BLaER1 treated with 17β-estradiol and CSF1 and Interleukin-3, amounts not matched to agents 10 nM and 100 nM (cell line): ENCODE results near the gene ZNF282.
A peak's percentile ranks its signal among the peaks of the same experiment; 100 is the strongest.

Experiments used
- H3K27ac ChIP-seq, 11 experiments: shearing (Covaris generic); formaldehyde crosslinking; 2 replicates each; pipeline ENCODE4 v1.8.1; 2022
- H3K27me3 ChIP-seq, 11 experiments: shearing (Covaris generic); formaldehyde crosslinking; 2 replicates each; pipeline ENCODE4 v1.8.1; 2022
- H3K36me3 ChIP-seq, 11 experiments: shearing (Covaris generic); formaldehyde crosslinking; 2 replicates each; pipeline ENCODE4 v1.8.1; 2022
- H3K4me1 ChIP-seq, 10 experiments: shearing (Covaris generic); formaldehyde crosslinking; 2 replicates each; pipeline ENCODE4 v1.8.1; 2022
- H3K4me2 ChIP-seq, 11 experiments: shearing (Covaris generic); formaldehyde crosslinking; 2 replicates each; pipeline ENCODE4 v1.8.1; 2022
- H3K4me3 ChIP-seq, 10 experiments: shearing (Covaris generic); formaldehyde crosslinking; 2 replicates each; pipeline ENCODE4 v1.8.1; 2022
- H3K9ac ChIP-seq, 11 experiments: shearing (Covaris generic); formaldehyde crosslinking; 2 replicates each; pipeline ENCODE4 v1.8.1; 2022
- H3K9me3 ChIP-seq, 11 experiments: shearing (Covaris generic); formaldehyde crosslinking; replicated peaks in 1 of 11; 2 replicates each; pipeline ENCODE4 v1.8.1; 2022
- H4K20me1 ChIP-seq, 11 experiments: shearing (Covaris generic); formaldehyde crosslinking; 2 replicates each; pipeline ENCODE4 v1.8.1; 2022
- Cebpa-rat ChIP-seq, 11 experiments: shearing (Covaris generic); IDR thresholded peaks; 2 replicates each; pipeline ENCODE4 v1.8.1; 2022

ZNF282 gene

DNA sequence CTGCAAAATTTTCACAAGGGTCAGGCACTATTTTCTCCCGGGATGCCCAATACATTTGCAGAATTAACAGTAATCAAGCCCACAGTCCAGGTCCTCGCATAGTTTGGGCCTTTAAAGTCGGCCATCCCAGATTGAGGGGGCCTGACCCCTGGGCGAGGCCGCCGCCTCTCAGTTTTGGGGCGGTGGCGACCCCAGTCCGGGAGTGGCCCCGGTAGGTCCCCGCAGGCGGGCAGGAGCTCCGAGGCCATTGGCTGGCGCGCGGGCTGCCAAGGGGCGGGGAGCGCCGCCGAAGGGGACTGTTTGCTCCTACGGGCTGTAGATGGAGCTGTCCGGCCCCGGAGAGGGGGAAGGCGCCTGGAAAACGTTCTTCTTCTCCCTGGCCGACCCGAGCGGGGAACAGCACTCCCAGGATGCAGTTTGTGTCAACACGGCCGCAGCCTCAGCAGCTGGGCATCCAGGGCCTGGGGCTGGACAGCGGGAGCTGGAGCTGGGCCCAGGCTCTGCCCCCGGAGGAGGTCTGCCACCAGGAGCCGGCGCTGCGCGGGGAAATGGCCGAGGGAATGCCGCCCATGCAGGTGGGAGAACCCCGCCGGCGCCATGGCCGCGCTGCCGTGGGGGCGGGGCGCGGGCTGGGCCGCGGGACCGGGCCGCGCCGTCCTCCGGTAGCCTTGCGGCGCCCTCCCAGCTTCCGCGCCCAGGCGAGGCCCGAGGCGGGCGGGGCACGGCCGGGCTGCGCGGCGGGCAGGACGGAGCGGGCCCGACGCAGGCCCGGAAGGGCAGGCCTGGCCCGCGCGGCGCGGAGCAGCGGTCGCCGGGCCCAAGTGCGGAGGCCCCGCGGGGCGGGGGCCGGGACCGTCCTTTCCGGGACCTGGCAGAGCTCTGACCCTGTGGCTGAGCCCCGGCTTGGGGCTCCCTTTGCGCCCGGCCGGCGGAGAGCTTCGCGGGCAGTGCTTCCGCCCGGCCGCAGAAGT lies at the start of gene ZNF282:
Gene ZNF282 (plus strand): TSS at position 367 of the 971 bp plus-strand sequence. CDS start 44 bp downstream, at position 411.
- peak within 1 kb of the TSS; percentile 86 to 97 (median 92) for H3K27ac ChIP-seq
- H3K27me3 ChIP-seq = no peaks in the 10 kb centered on the region
- H4K20me1 ChIP-seq = peaks cover 33 to 48% (median 43%) of the 10 kb centered on the region in 11 experiments; a peak in 21 of 22 replicates
- peaks cover 20 to 43% (median 31%) of the 10 kb centered on the region in 10 experiments for H3K4me1 ChIP-seq
- no peaks in the 10 kb centered on the region for H3K9me3 ChIP-seq
- no peak for TF ChIP-seq Cebpa-rat (IDR thresholded peaks at IDR 0.05)
- peak within 1 kb of the TSS; percentile 90 to 100 (median 97) for H3K9ac ChIP-seq
- H3K4me2 ChIP-seq = peak within 1 kb of the TSS; percentile 88 to 99 (median 96)
- H3K4me3 ChIP-seq = peak within 1 kb of the TSS; percentile 73 to 100 (median 98)
- H3K36me3 ChIP-seq = peaks cover 26 to 36% (median 29%) of the 10 kb centered on the region in 11 experiments

DNA sequence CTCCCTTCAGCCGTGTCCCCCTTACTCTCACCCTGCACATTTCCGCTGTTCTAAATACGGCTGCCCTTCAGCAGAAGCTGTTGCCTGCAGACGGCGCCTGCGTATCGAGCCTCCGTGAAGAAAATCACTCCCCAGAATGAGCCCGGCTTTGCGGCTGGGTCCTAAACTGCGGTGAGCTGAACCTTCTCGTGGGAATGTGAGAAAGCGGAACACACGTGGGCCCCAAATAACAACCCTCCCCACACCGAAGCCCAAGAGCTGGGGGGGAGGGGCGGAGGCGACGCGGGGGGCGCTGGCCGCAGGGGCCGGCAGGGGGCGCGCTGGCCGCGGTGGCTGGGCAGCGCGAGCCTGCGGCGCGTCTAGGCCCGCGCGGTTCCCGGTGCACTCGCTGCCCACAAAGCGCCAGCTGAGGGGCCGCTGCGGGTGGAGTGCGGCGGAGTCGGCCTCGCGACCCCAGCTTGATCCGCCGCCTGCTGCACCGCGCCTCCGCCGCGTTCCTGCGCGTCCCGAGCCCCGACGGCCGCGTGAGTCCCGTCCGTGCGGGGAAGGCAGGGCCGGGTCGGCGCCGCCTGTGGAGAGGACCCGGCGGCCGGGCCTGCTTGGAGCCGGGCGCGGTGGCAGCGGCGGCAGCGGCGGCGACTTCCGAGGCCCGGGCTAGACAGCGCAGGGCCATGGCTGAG lies 48.1 kb upstream of the ZNF282 start, which contains the start of gene ZNF398:
Gene ZNF398 (plus strand): TSS at position 382 of the 680 bp plus-strand sequence. CDS start 290 bp downstream, at position 672.
- H3K36me3 ChIP-seq = peaks cover 0 to 25% (median 16%) of the 10 kb centered on the region in 11 experiments; a peak in 10 of 22 replicates
- H3K9me3 ChIP-seq = no peaks in the 10 kb centered on the region
- peaks cover 29 to 43% (median 39%) of the 10 kb centered on the region in 10 experiments for H3K4me1 ChIP-seq

GRCh38 chr7:149147752-149148653 lies 47.3 kb upstream of the ZNF282 start:
- Histone ChIP-seq H3K27me3 (no peaks in the 10 kb centered on the region), H3K4me1 (peaks cover 29 to 43% (median 39%) of the 10 kb centered on the region in 10 experiments), H3K4me3 (peak overlapping the region; percentile 74 to 100 (median 96)), H3K9me3 (no peaks in the 10 kb centered on the region), H4K20me1 (peaks cover 22 to 55% (median 47%) of the 10 kb centered on the region in 11 experiments; a peak in 20 of 22 replicates), H3K9ac (peak overlapping the region; percentile 91 to 98 (median 96)), H3K27ac (peak overlapping the region; percentile 88 to 97 (median 94)), H3K4me2 (peak overlapping the region; percentile 81 to 97 (median 92)), H3K36me3 (peaks cover 0 to 31% (median 19%) of the 10 kb centered on the region in 11 experiments; a peak in 18 of 22 replicates)
- TF ChIP-seq Cebpa-rat (IDR thresholded peaks at IDR 0.05) = no peak

More for the DNA sequence above, 48.1 kb upstream of the ZNF282 start, which contains the start of gene ZNF398:
- Histone ChIP-seq H3K9ac (peak within 1 kb of the TSS; percentile 91 to 98 (median 96)), H3K27me3 (no peaks in the 10 kb centered on the region), H3K4me2 (peak within 1 kb of the TSS; percentile 81 to 97 (median 92)), H3K4me3 (peak within 1 kb of the TSS; percentile 74 to 100 (median 96)), H3K27ac (peak within 1 kb of the TSS; percentile 88 to 97 (median 94)), H4K20me1 (peaks cover 18 to 47% (median 39%) of the 10 kb centered on the region in 11 experiments; a peak in 19 of 22 replicates)
- TF ChIP-seq Cebpa-rat (IDR thresholded peaks at IDR 0.05) = no peak

DNA sequence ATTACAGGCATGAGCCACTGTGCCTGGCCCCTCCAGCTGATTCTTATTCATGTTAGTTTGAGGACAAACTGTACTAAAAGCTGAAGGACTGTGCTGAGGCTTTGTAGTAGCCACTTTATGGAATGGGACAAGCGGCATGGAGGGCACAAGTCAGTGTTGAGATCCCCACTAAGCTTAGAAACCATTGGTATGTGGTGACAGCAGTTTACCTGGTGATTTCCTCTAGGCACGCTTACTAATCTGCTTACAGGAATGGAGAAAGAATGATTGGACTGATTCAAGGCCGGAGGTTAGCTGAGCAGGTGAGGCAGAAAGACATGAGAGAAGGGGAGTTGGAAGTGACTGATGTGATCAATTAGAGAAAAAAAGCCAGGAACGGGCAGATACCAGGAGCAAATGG lies 44.4 kb upstream of the ZNF282 start:
- H3K9me3 ChIP-seq = no peaks in the 10 kb centered on the region
- no peak overlapping the region for H3K27ac ChIP-seq
- H3K36me3 ChIP-seq = peaks cover 25 to 61% (median 46%) of the 10 kb centered on the region in 11 experiments
- peaks cover 10 to 22% (median 17%) of the 10 kb centered on the region in 10 experiments for H3K4me1 ChIP-seq
- no peaks in the 10 kb centered on the region for H3K27me3 ChIP-seq
- H3K4me3 ChIP-seq = no peak overlapping the region
- no peak overlapping the region; a peak in 1 of 22 replicates for H3K9ac ChIP-seq
- no peak for TF ChIP-seq Cebpa-rat (IDR thresholded peaks at IDR 0.05)
- no peak overlapping the region for H3K4me2 ChIP-seq
- H4K20me1 ChIP-seq = peaks cover 33 to 75% (median 63%) of the 10 kb centered on the region in 11 experiments; a peak in 20 of 22 replicates

- H3K36me3 ChIP-seq = peaks cover 46 to 84% (median 69%) of the 10 kb centered on the region in 11 experiments
- no peak overlapping the region for H3K27ac ChIP-seq
- H4K20me1 ChIP-seq = peaks cover 32 to 78% (median 57%) of the 10 kb centered on the region in 11 experiments; a peak in 20 of 22 replicates
- H3K9me3 ChIP-seq = no peaks in the 10 kb centered on the region
- no peak overlapping the region for H3K4me3 ChIP-seq
- no peak overlapping the region for H3K4me2 ChIP-seq
- TF ChIP-seq Cebpa-rat (IDR thresholded peaks at IDR 0.05) = no peak
- H3K4me1 ChIP-seq = peaks cover 8 to 18% (median 15%) of the 10 kb centered on the region in 10 experiments; a peak in 18 of 20 replicates
- no peaks in the 10 kb centered on the region for H3K27me3 ChIP-seq
- no peak overlapping the region for H3K9ac ChIP-seq
Measured at GRCh38 chr7:149153346-149153745, 42.0 kb upstream of the ZNF282 start.

GRCh38 chr7:149154056-149154455 lies 41.3 kb upstream of the ZNF282 start:
- H3K9me3 ChIP-seq = no peaks in the 10 kb centered on the region
- no peak overlapping the region for H3K27ac ChIP-seq
- no peak overlapping the region for H3K9ac ChIP-seq
- H3K4me3 ChIP-seq = no peak overlapping the region
- H3K27me3 ChIP-seq = no peaks in the 10 kb centered on the region
- H3K36me3 ChIP-seq = peaks cover 52 to 92% (median 76%) of the 10 kb centered on the region in 11 experiments
- TF ChIP-seq Cebpa-rat (IDR thresholded peaks at IDR 0.05) = no peak
- H3K4me1 ChIP-seq = peaks cover 2 to 11% (median 8%) of the 10 kb centered on the region in 10 experiments; a peak in 13 of 20 replicates
- H3K4me2 ChIP-seq = no peak overlapping the region
- H4K20me1 ChIP-seq = peaks cover 25 to 78% (median 54%) of the 10 kb centered on the region in 11 experiments; a peak in 21 of 22 replicates

GRCh38 chr7:149156898-149157297 lies 38.4 kb upstream of the ZNF282 start:
- TF ChIP-seq Cebpa-rat (IDR thresholded peaks at IDR 0.05) = no peak
- Histone ChIP-seq H3K9ac (no peak overlapping the region), H3K4me3 (no peak overlapping the region), H3K9me3 (no peaks in the 10 kb centered on the region), H3K27me3 (no peaks in the 10 kb centered on the region), H4K20me1 (peaks cover 11 to 78% (median 47%) of the 10 kb centered on the region in 11 experiments; a peak in 20 of 22 replicates), H3K27ac (no peak overlapping the region), H3K4me1 (peaks cover 0 to 13% (median 6%) of the 10 kb centered on the region in 10 experiments; a peak in 12 of 20 replicates), H3K36me3 (peaks cover 63 to 95% (median 91%) of the 10 kb centered on the region in 11 experiments), H3K4me2 (no peak overlapping the region)
